ENCODE data around the gene TYROBP.

The TYROBP gene

DNA sequence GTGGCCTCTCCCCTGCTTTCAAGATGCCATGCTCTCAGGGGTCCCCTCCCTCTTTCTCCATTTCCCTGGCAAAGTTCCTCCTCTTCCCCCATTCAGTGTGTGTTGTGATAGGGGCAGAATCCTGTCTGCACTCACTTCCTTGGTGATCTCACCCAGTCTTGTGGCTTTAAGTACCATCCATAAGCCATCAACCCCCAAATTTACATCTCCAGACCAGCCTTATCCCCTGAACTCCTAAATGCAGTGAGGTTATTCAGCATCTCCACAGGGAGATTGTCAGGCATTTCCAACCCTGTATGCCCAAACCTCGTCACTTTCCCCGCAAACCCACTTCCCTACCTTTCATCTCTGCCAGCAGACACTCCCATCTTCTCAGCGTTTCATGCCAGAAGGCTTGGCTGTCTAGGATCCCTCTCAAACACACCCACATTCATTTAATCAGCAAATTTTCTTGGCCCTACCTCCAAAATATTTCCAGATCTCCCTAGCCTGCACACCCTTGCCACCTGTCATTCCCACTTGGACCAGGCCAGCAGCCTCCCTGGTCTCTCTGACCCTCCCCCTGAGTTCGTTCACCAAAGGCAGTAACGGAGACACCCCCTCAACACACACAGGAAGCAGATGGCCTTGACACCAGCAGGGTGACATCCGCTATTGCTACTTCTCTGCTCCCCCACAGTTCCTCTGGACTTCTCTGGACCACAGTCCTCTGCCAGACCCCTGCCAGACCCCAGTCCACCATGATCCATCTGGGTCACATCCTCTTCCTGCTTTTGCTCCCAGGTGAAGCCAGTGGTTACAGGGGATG, 6.0 kb downstream of the TYROBP start, which contains the start of gene HCST:
TSS of gene HCST (plus strand) at position 676 of the 808 bp plus-strand sequence. CDS start at position 741, 65 bp downstream.
- H3K4me3 ChIP-seq (ENCODE audit: low read depth, low read length), result peak within 1 kb of the TSS; percentile 40
- TF ChIP-seq, protein P1, sequence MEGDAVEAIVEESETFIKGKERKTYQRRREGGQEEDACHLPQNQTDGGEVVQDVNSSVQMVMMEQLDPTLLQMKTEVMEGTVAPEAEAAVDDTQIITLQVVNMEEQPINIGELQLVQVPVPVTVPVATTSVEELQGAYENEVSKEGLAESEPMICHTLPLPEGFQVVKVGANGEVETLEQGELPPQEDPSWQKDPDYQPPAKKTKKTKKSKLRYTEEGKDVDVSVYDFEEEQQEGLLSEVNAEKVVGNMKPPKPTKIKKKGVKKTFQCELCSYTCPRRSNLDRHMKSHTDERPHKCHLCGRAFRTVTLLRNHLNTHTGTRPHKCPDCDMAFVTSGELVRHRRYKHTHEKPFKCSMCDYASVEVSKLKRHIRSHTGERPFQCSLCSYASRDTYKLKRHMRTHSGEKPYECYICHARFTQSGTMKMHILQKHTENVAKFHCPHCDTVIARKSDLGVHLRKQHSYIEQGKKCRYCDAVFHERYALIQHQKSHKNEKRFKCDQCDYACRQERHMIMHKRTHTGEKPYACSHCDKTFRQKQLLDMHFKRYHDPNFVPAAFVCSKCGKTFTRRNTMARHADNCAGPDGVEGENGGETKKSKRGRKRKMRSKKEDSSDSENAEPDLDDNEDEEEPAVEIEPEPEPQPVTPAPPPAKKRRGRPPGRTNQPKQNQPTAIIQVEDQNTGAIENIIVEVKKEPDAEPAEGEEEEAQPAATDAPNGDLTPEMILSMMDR (IDR thresholded peaks at IDR 0.05; ENCODE audit: low read depth, low read length), result no peak
- TF ChIP-seq MYC (IDR thresholded peaks at IDR 0.05; ENCODE audit: low read depth, low read length), result peak; percentile 50; the same call in 1 of the 2 replicates
- TF ChIP-seq POLR2A (IDR thresholded peaks at IDR 0.05; ENCODE audit: extremely low read depth, insufficient read length), result no peak
- TF ChIP-seq, protein P2, sequence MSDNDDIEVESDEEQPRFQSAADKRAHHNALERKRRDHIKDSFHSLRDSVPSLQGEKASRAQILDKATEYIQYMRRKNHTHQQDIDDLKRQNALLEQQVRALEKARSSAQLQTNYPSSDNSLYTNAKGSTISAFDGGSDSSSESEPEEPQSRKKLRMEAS (IDR thresholded peaks at IDR 0.05; ENCODE audit: low read depth, low read length), result 0 out of 2 replicates have a peak, but pooled peaks have one; percentile 66
- peak; percentile 81 for DNase-seq (ENCODE audit: low read depth)

DNA sequence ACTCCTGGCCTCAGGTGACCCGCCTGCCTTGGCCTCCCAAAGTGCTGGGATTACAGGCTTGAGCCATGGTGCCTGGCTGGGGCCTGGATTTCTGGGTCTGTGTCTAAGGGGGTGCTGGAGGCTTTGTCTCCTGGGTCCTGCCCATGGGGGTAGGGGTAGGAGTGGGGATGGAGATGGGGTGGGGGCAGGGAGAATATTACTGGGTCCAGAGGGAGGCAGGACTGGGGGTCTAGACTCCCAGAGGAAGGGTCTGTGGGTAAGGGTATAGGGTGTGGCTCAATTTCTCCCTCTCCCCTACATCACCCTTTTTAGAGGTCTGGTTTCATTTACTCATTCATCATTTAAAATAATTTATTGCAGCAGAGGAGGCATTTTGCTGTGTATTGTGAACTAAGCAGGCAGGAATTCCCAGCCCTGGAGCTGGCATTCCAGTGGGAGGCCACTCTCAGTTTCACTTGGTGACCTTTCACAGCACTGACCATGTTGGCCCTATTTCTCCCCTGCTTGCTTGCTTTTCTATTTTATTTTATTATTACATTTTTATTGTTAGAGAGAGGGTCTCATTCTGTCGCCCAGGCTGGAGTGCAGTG, 6.9 kb downstream of the TYROBP start:
- no peak for DNase-seq (ENCODE audit: low read depth)
- H3K4me3 ChIP-seq (ENCODE audit: low read depth, low read length), result peak overlapping the region; percentile 40
- TF ChIP-seq MYC (IDR thresholded peaks at IDR 0.05; ENCODE audit: low read depth, low read length) (no peak), POLR2A (IDR thresholded peaks at IDR 0.05; ENCODE audit: extremely low read depth, insufficient read length) (no peak)
- TF ChIP-seq, protein P2 (IDR thresholded peaks at IDR 0.05; ENCODE audit: low read depth, low read length), result no peak
- TF ChIP-seq, protein P1 (IDR thresholded peaks at IDR 0.05; ENCODE audit: low read depth, low read length), result no peak

DNA sequence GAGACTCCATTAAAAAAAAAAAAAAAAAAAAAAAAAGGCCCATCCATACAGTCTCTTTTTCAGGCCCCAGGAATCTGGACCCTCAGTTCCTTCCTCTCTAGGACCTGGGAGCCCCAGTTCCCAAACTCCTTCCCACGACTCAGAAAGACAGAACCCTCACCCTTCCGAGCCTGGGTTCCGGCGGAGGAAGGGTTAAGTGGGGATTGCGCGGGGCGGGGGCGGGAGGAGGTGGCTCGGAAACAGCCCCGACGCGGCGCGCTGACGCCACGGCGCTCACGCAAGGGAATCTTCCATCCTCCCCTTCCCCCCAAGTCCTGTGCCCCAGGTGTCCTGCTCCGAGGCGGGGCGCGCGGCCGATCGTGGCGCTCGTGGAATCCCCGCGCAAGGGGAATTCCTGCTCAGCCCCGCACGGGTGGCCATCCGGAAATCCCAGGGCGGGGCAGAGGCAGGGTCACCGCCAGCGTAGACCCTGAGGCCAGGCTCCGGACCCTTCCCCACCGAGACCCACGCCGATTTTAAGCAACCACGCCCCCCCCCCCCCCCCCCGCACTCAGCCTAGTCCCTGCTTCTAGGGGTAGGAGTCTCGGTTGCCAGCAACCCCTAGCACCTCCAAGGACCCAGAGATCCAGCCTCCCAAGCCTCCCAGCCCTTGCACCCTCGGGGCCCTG, 8.4 kb downstream of the TYROBP start:
- TF ChIP-seq, protein P2 (IDR thresholded peaks at IDR 0.05; ENCODE audit: low read depth, low read length), result peak; percentile 18; the same call in 1 of the 2 replicates
- TF ChIP-seq, protein P1 (IDR thresholded peaks at IDR 0.05; ENCODE audit: low read depth, low read length), result no peak
- TF ChIP-seq POLR2A (IDR thresholded peaks at IDR 0.05; ENCODE audit: extremely low read depth, insufficient read length) (peak; percentile 37), MYC (IDR thresholded peaks at IDR 0.05; ENCODE audit: low read depth, low read length) (no peak)
- peak overlapping the region; percentile 74 for H3K4me3 ChIP-seq (ENCODE audit: low read depth, low read length)
- peak; percentile 81 for DNase-seq (ENCODE audit: low read depth)

DNA sequence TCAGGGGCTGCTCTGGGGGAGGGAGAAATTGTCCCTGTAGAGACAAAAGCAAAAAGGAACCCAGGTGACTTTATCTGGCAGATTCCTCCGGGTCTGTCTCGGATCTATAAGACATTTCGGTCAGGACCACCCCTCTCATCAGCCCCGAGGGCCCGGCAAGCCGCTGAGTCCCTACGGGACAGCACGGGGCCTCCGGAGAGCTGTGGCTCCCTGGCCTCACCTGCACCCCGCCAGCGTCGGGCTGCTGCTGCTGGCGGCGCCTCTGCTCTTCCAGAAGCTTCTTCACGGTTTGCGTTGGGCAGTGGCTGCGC, 9.6 kb downstream of the TYROBP start:
- DNase-seq (ENCODE audit: low read depth), result no peak
- H3K4me3 ChIP-seq (ENCODE audit: low read depth, low read length), result no peak overlapping the region
- TF ChIP-seq, protein P2 (IDR thresholded peaks at IDR 0.05; ENCODE audit: low read depth, low read length), result no peak
- TF ChIP-seq, protein P1 (IDR thresholded peaks at IDR 0.05; ENCODE audit: low read depth, low read length), result no peak
- TF ChIP-seq POLR2A (IDR thresholded peaks at IDR 0.05; ENCODE audit: extremely low read depth, insufficient read length), result no peak
- no peak for TF ChIP-seq MYC (IDR thresholded peaks at IDR 0.05; ENCODE audit: low read depth, low read length)

DNA sequence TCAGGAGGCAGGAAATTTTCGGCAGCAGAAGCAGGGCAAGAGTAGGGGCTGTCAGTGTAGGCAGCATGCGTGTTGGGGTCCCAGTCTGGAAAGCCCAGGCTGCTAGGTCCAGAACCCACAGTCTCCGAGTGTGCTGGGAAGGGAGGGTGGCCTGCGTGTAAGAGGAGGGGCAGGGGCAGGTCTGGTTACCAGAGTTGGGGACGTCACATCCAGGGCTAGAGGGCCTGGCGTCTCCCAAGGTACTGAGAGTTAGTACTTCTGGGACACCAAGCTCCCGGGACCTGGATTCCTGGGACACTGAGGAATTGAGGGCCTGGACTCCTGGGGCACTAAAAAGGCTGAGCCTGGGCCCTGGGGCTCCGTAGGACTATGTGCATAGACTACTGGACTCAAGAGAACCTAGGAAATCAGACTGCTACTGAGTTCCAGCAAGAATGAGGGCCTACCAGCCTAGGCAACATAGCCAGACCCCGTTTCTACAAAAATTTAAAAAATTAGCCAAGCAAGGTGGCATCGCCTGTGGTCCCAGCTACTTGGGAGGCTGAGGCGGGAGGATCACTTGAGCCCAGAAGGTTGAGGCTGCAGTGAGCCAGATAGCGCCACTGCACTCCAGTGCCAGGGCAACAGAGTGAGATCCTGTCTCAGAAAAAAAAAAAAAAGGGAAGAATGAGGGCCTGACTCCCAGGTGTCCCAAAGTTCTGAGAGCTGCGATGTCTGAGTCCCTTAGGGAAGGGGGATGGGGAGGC, 10.2 kb downstream of the TYROBP start:
- no peak for DNase-seq (ENCODE audit: low read depth)
- no peak for TF ChIP-seq POLR2A (IDR thresholded peaks at IDR 0.05; ENCODE audit: extremely low read depth, insufficient read length)
- TF ChIP-seq, protein P2 (IDR thresholded peaks at IDR 0.05; ENCODE audit: low read depth, low read length), result no peak
- TF ChIP-seq, protein P1 (IDR thresholded peaks at IDR 0.05; ENCODE audit: low read depth, low read length), result no peak
- no peak for TF ChIP-seq MYC (IDR thresholded peaks at IDR 0.05; ENCODE audit: low read depth, low read length)
- no peak overlapping the region for H3K4me3 ChIP-seq (ENCODE audit: low read depth, low read length)
